OCI-LY3 (cell line): Measurements from ENCODE around the gene CDS2.

Experiments
- H2AFZ ChIP-seq: fragments of 200-600, 300-600 bp; shearing (Covaris generic); 2 replicates; pipeline ENCODE4 v1.6.0; 2014; ENCODE audit warnings: antibody characterized with exemption, low read depth, low read length
- H3K27ac ChIP-seq: fragments of 200-600, 300-600 bp; sonication (generic); 2 replicates; pipeline ENCODE4 v1.5.1; 2014; ENCODE audit warnings: mild to moderate bottlenecking, low read length, moderate library complexity, mixed read lengths
- H3K27me3 ChIP-seq: fragments of 200-600, 300-600 bp; sonication (generic); 2 replicates; pipeline ENCODE4 v1.6.1; 2014; ENCODE audit warnings: low read depth, low read length, mixed read lengths
- H3K36me3 ChIP-seq: fragments of 200-600, 300-600 bp; sonication (generic); replicated peaks from 2 replicates; pipeline ENCODE3; 2014; ENCODE audit warnings: low read depth, low read length, mixed read lengths
- H3K4me1 ChIP-seq: fragments of 300-600, 200-600 bp; sonication (generic); 2 replicates; pipeline ENCODE4 v1.6.1; 2014; ENCODE audit warnings: low read length, mixed read lengths
- H3K4me2 ChIP-seq: fragments of 200-600, 300-600 bp; sonication (generic); 2 replicates; pipeline ENCODE4 v1.6.1; 2014; ENCODE audit warnings: low read length, mixed read lengths
- H3K4me3 ChIP-seq: fragments of 300-600, 200-600 bp; sonication (generic); 2 replicates; pipeline ENCODE4 v1.5.1; 2014; ENCODE audit warnings: antibody characterized with exemption, mild to moderate bottlenecking, low read length, moderate library complexity
- H3K79me2 ChIP-seq: fragments of 300-600, 200-600 bp; shearing (Covaris generic); 2 replicates; pipeline ENCODE4 v1.6.1; 2014; ENCODE audit warnings: mild to moderate bottlenecking, low read length, mixed read lengths
- H3K9ac ChIP-seq: fragments of 300-600, 200-600 bp; shearing (Covaris generic); 2 replicates; pipeline ENCODE4 v1.6.0; 2014; ENCODE audit warnings: mild to moderate bottlenecking, low read length, moderate library complexity
- H3K9me3 ChIP-seq: fragments of 200-600, 300-600 bp; shearing (Covaris generic); 2 replicates; pipeline ENCODE4 v1.6.1; 2014; ENCODE audit warnings: low read length, mixed read lengths; ENCODE audit not compliant: insufficient read depth
- H4K20me1 ChIP-seq: fragments of 200-600, 300-600 bp; sonication (generic); 2 replicates; pipeline ENCODE4 v1.6.1; 2016; ENCODE audit warnings: low read length, mixed read lengths; ENCODE audit not compliant: insufficient read depth
- CTCF ChIP-seq: fragments of 200-600, 300-600 bp; sonication (generic); IDR thresholded peaks from 2 replicates; pipeline ENCODE4 v1.5.1; 2014; ENCODE audit warnings: antibody characterized with exemption, low read length, low read depth
- EZH2phosphoT487 ChIP-seq: fragments of 200-600 bp; shearing (Covaris generic); IDR thresholded peaks from 2 replicates; pipeline ENCODE4 v1.6.1; 2018; ENCODE audit warnings: antibody characterized with exemption, mixed run types, low read depth

The CDS2 gene

GRCh38 chr20:5126512-5127203 is at the start of gene CDS2:
CDS2 (plus strand) TSS chr20:5127008; CDS start chr20:5127093, 85 bp downstream.
- Histone ChIP-seq H2AFZ (peak within 1 kb of the TSS; percentile 97), H3K4me2 (peak within 1 kb of the TSS; percentile 91), H3K9ac (peak within 1 kb of the TSS; percentile 91), H3K4me3 (peak within 1 kb of the TSS; percentile 90), H3K4me1 (peaks cover 32% of the 10 kb centered on the region), H3K27ac (peak within 1 kb of the TSS; percentile 83), H3K79me2 (peaks cover 45% of the 10 kb centered on the region), H3K36me3 (no peaks in the 10 kb centered on the region), H3K27me3 (no peaks in the 10 kb centered on the region), H4K20me1 (0 out of 2 replicates have a peak, but pooled peaks cover 4% of the 10 kb centered on the region), H3K9me3 (no peaks in the 10 kb centered on the region)
- TF ChIP-seq EZH2phosphoT487 (no peak), CTCF (peak; percentile 72)

GRCh38 chr20:5077761-5078387 is 48.9 kb upstream of the CDS2 start:
- Histone ChIP-seq H3K4me1 (peaks cover 56% of the 10 kb centered on the region), H3K79me2 (no peaks in the 10 kb centered on the region), H3K27me3 (no peaks in the 10 kb centered on the region), H3K4me2 (peak overlapping the region; percentile 86), H3K27ac (peak overlapping the region; percentile 78), H2AFZ (peak overlapping the region; percentile 23), H3K9ac (peak overlapping the region; percentile 61), H3K36me3 (no peaks in the 10 kb centered on the region), H3K9me3 (no peaks in the 10 kb centered on the region), H3K4me3 (peak overlapping the region; percentile 56), H4K20me1 (no peaks in the 10 kb centered on the region)
- TF ChIP-seq EZH2phosphoT487 (no peak), CTCF (no peak)

- no peaks in the 10 kb centered on the region for H3K27me3 ChIP-seq
- H3K9ac ChIP-seq: peak overlapping the region; percentile 61
- no peaks in the 10 kb centered on the region for H4K20me1 ChIP-seq
- H2AFZ ChIP-seq: peak overlapping the region; percentile 23
- H3K4me2 ChIP-seq: peak overlapping the region; percentile 86
- H3K79me2 ChIP-seq: no peaks in the 10 kb centered on the region
- H3K4me1 ChIP-seq: peaks cover 56% of the 10 kb centered on the region
- peak overlapping the region; percentile 78 for H3K27ac ChIP-seq
- no peaks in the 10 kb centered on the region for H3K36me3 ChIP-seq
- TF ChIP-seq CTCF: no peak
- TF ChIP-seq EZH2phosphoT487: no peak
- peak overlapping the region; percentile 56 for H3K4me3 ChIP-seq
- no peaks in the 10 kb centered on the region for H3K9me3 ChIP-seq
Observed at GRCh38 chr20:5078399-5078958, 48.3 kb upstream of the CDS2 start.

- H3K4me2 ChIP-seq: peak overlapping the region; percentile 86
- peak overlapping the region; percentile 52 for H3K9ac ChIP-seq
- peak overlapping the region; percentile 31 for H3K4me3 ChIP-seq
- no peaks in the 10 kb centered on the region for H3K9me3 ChIP-seq
- no peaks in the 10 kb centered on the region for H4K20me1 ChIP-seq
- H3K36me3 ChIP-seq: no peaks in the 10 kb centered on the region
- H3K4me1 ChIP-seq: peaks cover 42% of the 10 kb centered on the region
- H3K79me2 ChIP-seq: no peaks in the 10 kb centered on the region
- peak overlapping the region; percentile 78 for H3K27ac ChIP-seq
- H2AFZ ChIP-seq: peak overlapping the region; percentile 28
- TF ChIP-seq EZH2phosphoT487 (no peak), CTCF (no peak)
- H3K27me3 ChIP-seq: no peaks in the 10 kb centered on the region
Observed at GRCh38 chr20:5080384-5080877, 46.4 kb upstream of the CDS2 start.
